GM18508 (cell line): ENCODE data around the gene ZNF814.
"Not testable (repeated sequence)": the region's sequence is repeated elsewhere in the genome, so short reads cannot be mapped to it uniquely, and the experiment has no call there.

ENCODE experiments used
- ATAC-seq: cut with Tn5 transposase; IDR thresholded peaks from one replicate; pipeline ENCODE4 v1.9.1; 2021; ENCODE audit warnings: moderate number of reproducible peaks; ENCODE audit not compliant: insufficient read depth, unreplicated experiment

The ZNF814 gene

GRCh38 chr19:57888560-57889231 is at the start of gene ZNF814:
TSS of gene ZNF814 (minus strand) at chr19:57889037. CDS start at chr19:57888802, 235 bp downstream.
- peak; percentile 43 for ATAC-seq

- ATAC-seq, result no peak
Observed at GRCh38 chr19:57935731-57936130, 46.9 kb upstream of the ZNF814 start.

GRCh38 chr19:57934820-57935665 is 46.2 kb upstream of the ZNF814 start, which contains the start of gene ZNF418:
TSS of gene ZNF418 (minus strand) at chr19:57935402. CDS start at chr19:57933822, 1,580 bp downstream.
- ATAC-seq, result no peak

- ATAC-seq, result no peak
Observed at GRCh38 chr19:57927587-57927986, 38.8 kb upstream of the ZNF814 start.

- ATAC-seq, result peak; percentile 69
Observed at GRCh38 chr19:57916168-57916995, 27.5 kb upstream of the ZNF814 start, which contains the start of gene ZNF417. TSS of gene ZNF417 (minus strand) at chr19:57916592. CDS start at chr19:57916411, 181 bp downstream.

GRCh38 chr19:57914531-57914930 is 25.7 kb upstream of the ZNF814 start:
- ATAC-seq, result no peak

- no peak for ATAC-seq
Observed at GRCh38 chr19:57907394-57907793, 18.6 kb upstream of the ZNF814 start.

- no peak for ATAC-seq
Observed at GRCh38 chr19:57905258-57905657, 16.4 kb upstream of the ZNF814 start.

- no peak for ATAC-seq
Observed at GRCh38 chr19:57903618-57904184, 14.9 kb upstream of the ZNF814 start.

GRCh38 chr19:57900311-57900710 is 11.5 kb upstream of the ZNF814 start:
- ATAC-seq, result no peak

- not testable (repeated sequence) for ATAC-seq
Observed at GRCh38 chr19:57890706-57891105, 1.9 kb upstream of the ZNF814 start.

GRCh38 chr19:57888107-57888559 is 704 bp downstream of the ZNF814 start:
- no peak for ATAC-seq

- ATAC-seq, result no peak
Observed at GRCh38 chr19:57887195-57887941, 1.5 kb downstream of the ZNF814 start.

- no peak for ATAC-seq
Observed at GRCh38 chr19:57886046-57886445, 2.8 kb downstream of the ZNF814 start.

GRCh38 chr19:57873883-57874799 is 14.7 kb downstream of the ZNF814 start:
- not testable (repeated sequence) for ATAC-seq

GRCh38 chr19:57872450-57872849 is 16.4 kb downstream of the ZNF814 start:
- no peak for ATAC-seq

- no peak for ATAC-seq
Observed at GRCh38 chr19:57870225-57870624, 18.6 kb downstream of the ZNF814 start.

- not testable (repeated sequence) for ATAC-seq
Observed at GRCh38 chr19:57869655-57870054, 19.2 kb downstream of the ZNF814 start.
